RWPE2 (cell line): ENCODE measurements around the gene NRG3.

Source experiments
- ATAC-seq: fragments of 200-7000 bp; cut with Tn5 transposase; 3 replicates; pipeline ENCODE4 v1.9.1; 2021; ENCODE audit warnings: low read depth
- DNase-seq: peaks from one replicate; pipeline ENCODE4 v3.0.0-alpha.2; 2020; ENCODE audit warnings: low spot score
- H3K27ac ChIP-seq: fragments of 450-650 bp; 2 replicates; pipeline ENCODE4 v1.5.1; 2017; ENCODE audit warnings: mild to moderate bottlenecking; ENCODE audit not compliant: poor library complexity, severe bottlenecking
- H3K27me3 ChIP-seq: fragments of 250-450 bp; sonication (Bioruptor Pico); 2 replicates; pipeline ENCODE4 v1.5.1; 2021; ENCODE audit warnings: mild to moderate bottlenecking, moderate library complexity; ENCODE audit not compliant: insufficient read depth, poor library complexity, severe bottlenecking
- H3K36me3 ChIP-seq: fragments of 250-450 bp; sonication (Bioruptor Pico); 2 replicates; pipeline ENCODE4 v1.5.1; 2020; ENCODE audit warnings: low read depth, mild to moderate bottlenecking, moderate library complexity
- H3K4me1 ChIP-seq: fragments of 250-450 bp; sonication (Bioruptor Pico); 2 replicates; pipeline ENCODE4 v1.5.1; 2021; ENCODE audit warnings: mild to moderate bottlenecking, moderate library complexity; ENCODE audit not compliant: insufficient read depth, poor library complexity, severe bottlenecking
- H3K4me3 ChIP-seq: fragments of 250-450 bp; sonication (Bioruptor Pico); 2 replicates; pipeline ENCODE4 v1.5.1; 2021; ENCODE audit warnings: mild to moderate bottlenecking, moderate library complexity; ENCODE audit not compliant: severe bottlenecking
- H3K9me3 ChIP-seq: fragments of 250-450 bp; sonication (Bioruptor Pico); 2 replicates; pipeline ENCODE4 v1.5.1; 2021; ENCODE audit warnings: mild to moderate bottlenecking, moderate library complexity; ENCODE audit not compliant: severe bottlenecking
- TF ChIP-seq, protein P1 (sequence below): fragments of 450-650 bp; IDR thresholded peaks from one replicate; pipeline ENCODE4 v1.5.1; 2017; ENCODE audit warnings: mild to moderate bottlenecking, moderate library complexity; ENCODE audit not compliant: poor library complexity, severe bottlenecking

Gene NRG3

DNA sequence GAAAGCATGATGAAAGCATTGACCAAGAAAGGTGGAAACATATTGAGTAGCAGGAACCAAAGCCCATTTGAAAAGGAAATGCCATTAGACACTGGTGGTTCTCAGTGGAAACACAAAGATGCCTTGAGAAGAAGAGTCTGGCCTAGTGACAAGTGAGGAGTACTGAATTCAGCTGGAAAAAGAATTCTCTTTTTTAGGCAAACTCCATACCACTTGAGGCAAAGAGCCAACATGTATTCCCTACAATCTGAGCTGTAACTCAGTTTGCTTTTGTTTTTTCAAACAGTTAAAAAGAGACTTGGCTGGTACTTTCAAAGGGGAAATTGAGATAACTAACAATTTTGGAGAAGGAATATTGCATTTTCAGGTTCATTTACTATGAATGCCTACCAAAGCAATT, 624.0 kb downstream of the NRG3 start:
- no peak for ATAC-seq
- Histone ChIP-seq H3K36me3 (no peaks in the 10 kb centered on the region), H3K27ac (no peak overlapping the region), H3K4me3 (no peak overlapping the region), H3K4me1 (no peaks in the 10 kb centered on the region), H3K9me3 (no peaks in the 10 kb centered on the region), H3K27me3 (no peaks in the 10 kb centered on the region)
- TF ChIP-seq, protein P1, sequence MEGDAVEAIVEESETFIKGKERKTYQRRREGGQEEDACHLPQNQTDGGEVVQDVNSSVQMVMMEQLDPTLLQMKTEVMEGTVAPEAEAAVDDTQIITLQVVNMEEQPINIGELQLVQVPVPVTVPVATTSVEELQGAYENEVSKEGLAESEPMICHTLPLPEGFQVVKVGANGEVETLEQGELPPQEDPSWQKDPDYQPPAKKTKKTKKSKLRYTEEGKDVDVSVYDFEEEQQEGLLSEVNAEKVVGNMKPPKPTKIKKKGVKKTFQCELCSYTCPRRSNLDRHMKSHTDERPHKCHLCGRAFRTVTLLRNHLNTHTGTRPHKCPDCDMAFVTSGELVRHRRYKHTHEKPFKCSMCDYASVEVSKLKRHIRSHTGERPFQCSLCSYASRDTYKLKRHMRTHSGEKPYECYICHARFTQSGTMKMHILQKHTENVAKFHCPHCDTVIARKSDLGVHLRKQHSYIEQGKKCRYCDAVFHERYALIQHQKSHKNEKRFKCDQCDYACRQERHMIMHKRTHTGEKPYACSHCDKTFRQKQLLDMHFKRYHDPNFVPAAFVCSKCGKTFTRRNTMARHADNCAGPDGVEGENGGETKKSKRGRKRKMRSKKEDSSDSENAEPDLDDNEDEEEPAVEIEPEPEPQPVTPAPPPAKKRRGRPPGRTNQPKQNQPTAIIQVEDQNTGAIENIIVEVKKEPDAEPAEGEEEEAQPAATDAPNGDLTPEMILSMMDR, result no peak
- no peak for DNase-seq

GRCh38 chr10:82505009-82505408, 630.0 kb downstream of the NRG3 start:
- Histone ChIP-seq H3K27ac (no peak overlapping the region), H3K36me3 (no peaks in the 10 kb centered on the region), H3K4me1 (no peaks in the 10 kb centered on the region), H3K4me3 (no peak overlapping the region), H3K9me3 (no peaks in the 10 kb centered on the region), H3K27me3 (no peaks in the 10 kb centered on the region)
- DNase-seq (no peak), ATAC-seq (no peak)
- TF ChIP-seq, protein P1, result no peak

GRCh38 chr10:82506680-82507376, 631.8 kb downstream of the NRG3 start:
- no peak for DNase-seq
- H3K27me3 ChIP-seq, result no peaks in the 10 kb centered on the region
- H3K4me3 ChIP-seq, result no peak overlapping the region
- ATAC-seq, result no peak
- no peaks in the 10 kb centered on the region for H3K4me1 ChIP-seq
- no peak overlapping the region for H3K27ac ChIP-seq
- no peaks in the 10 kb centered on the region for H3K9me3 ChIP-seq
- TF ChIP-seq, protein P1, result no peak
- no peaks in the 10 kb centered on the region for H3K36me3 ChIP-seq

DNA sequence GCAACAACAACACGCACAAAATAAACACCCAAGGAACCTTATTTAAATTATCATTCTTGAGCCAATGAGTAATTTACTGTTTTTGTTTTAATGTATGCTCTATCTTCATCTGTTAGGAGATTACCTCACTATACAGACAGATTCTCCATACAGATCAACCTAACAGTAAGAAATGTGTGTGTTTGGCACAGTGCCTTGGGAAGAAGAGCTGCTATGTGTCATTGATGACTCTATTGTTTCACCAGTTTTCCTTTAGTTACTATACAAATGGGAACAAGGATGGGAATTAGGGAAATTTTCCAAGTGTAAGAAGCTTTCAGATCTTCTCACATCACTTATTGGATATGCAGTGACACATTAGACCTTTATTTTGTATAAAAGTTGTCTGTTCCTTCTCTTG, 640.3 kb downstream of the NRG3 start:
- TF ChIP-seq, protein P1, result no peak
- H3K4me1 ChIP-seq, result no peaks in the 10 kb centered on the region
- no peaks in the 10 kb centered on the region for H3K27me3 ChIP-seq

GRCh38 chr10:82529062-82529461, 654.1 kb downstream of the NRG3 start:
- Histone ChIP-seq H3K27ac (no peak overlapping the region), H3K27me3 (no peaks in the 10 kb centered on the region), H3K36me3 (no peaks in the 10 kb centered on the region), H3K4me1 (no peaks in the 10 kb centered on the region), H3K9me3 (no peaks in the 10 kb centered on the region), H3K4me3 (no peak overlapping the region)
- TF ChIP-seq, protein P1, result no peak
- DNase-seq (no peak), ATAC-seq (no peak)

More for the DNA sequence above, 640.3 kb downstream of the NRG3 start:
- Histone ChIP-seq H3K27ac (no peak overlapping the region), H3K4me3 (no peak overlapping the region), H3K36me3 (no peaks in the 10 kb centered on the region), H3K9me3 (peaks cover 3% of the 10 kb centered on the region)
- no peak for ATAC-seq
- no peak for DNase-seq
